CD4-positive, alpha-beta T cell (primary cell): Measurements from ENCODE around the gene STX11. TPM values are rescaled to one million over a fixed set of nuclear protein-coding genes. Genes with fewer than 3 reads are reported as not detected.

Experiments
- ATAC-seq: fragments of 200-7000 bp; cut with Tn5 transposase; one replicate; pipeline ENCODE4 v1.10.0; 2022; ENCODE audit warnings: mild to moderate bottlenecking; ENCODE audit not compliant: poor library complexity
- CTCF ChIA-PET: fragments of 350-600 bp; sonication (Branson Sonifier 250); formaldehyde crosslinking; loops from one replicate; lab custom pipeline; 2021; ENCODE audit warnings: antibody characterized with exemption, inconsistent platforms; lab: Charles Lee
- POLR2A ChIA-PET: fragments of 350-600 bp; sonication (Branson Sonifier 250); formaldehyde crosslinking; loops from one replicate; lab custom pipeline; 2021; ENCODE audit warnings: antibody characterized with exemption, inconsistent platforms; lab: Charles Lee
- DNase-seq, 14 experiments: peaks; one replicate each; pipeline ENCODE4 v3.0.0-alpha.2; 2013 to 2020; ENCODE audit warnings: mixed read lengths in 2 of 14
- H3K27ac ChIP-seq, 2 donors: one replicate each; pipeline versions ENCODE4 v1.5.1 to v1.7.0; 2013; ENCODE audit warnings: low read length in 2 of 2, low read depth in 1 of 2, mild to moderate bottlenecking in 1 of 2
- H3K27me3 ChIP-seq, 2 experiments: 1 replicate in 1 of 2; 2 replicates in 1 of 2; pipeline versions ENCODE4 v1.6.1 to v1.7.0; 2013; ENCODE audit warnings: low read length in 2 of 2, control low read depth in 1 of 2, mild to moderate bottlenecking in 1 of 2, moderate library complexity in 1 of 2; ENCODE audit not compliant: insufficient read depth in 2 of 2, control insufficient read depth in 1 of 2
- H3K36me3 ChIP-seq: one replicate; pipeline ENCODE4 v1.6.1; 2013; ENCODE audit warnings: low read length, control low read depth; ENCODE audit not compliant: insufficient read depth
- H3K4me1 ChIP-seq: one replicate; pipeline ENCODE4 v1.6.1; 2013; ENCODE audit warnings: low read length, control low read depth; ENCODE audit not compliant: insufficient read depth
- H3K4me3 ChIP-seq: one replicate; pipeline ENCODE4 v1.5.1; 2013; ENCODE audit warnings: mild to moderate bottlenecking, low read length, moderate library complexity
- H3K9me3 ChIP-seq, 2 experiments: 1 replicate in 1 of 2; 2 replicates in 1 of 2; pipeline versions ENCODE4 v1.6.1 to v1.7.0; 2013; ENCODE audit warnings: low read length in 2 of 2, mild to moderate bottlenecking in 2 of 2, control low read depth in 1 of 2, moderate library complexity in 1 of 2; ENCODE audit not compliant: control insufficient read depth in 1 of 2, insufficient read depth in 1 of 2
- H3K27ac Mint-ChIP-seq: one replicate; pipeline ENCODE4 v1.8.0; 2020; ENCODE audit warnings: mixed read lengths
- H3K27me3 Mint-ChIP-seq: one replicate; pipeline ENCODE4 v1.8.0; 2021; ENCODE audit warnings: mixed read lengths
- H3K36me3 Mint-ChIP-seq: one replicate; pipeline ENCODE4 v1.8.0; 2021; ENCODE audit warnings: low read depth, mixed read lengths
- H3K4me1 Mint-ChIP-seq: one replicate; pipeline ENCODE4 v1.8.0; 2021; ENCODE audit warnings: low read depth, mixed read lengths
- H3K4me3 Mint-ChIP-seq: one replicate; pipeline ENCODE4 v1.8.0; 2020; ENCODE audit warnings: mild to moderate bottlenecking, mixed read lengths
- H3K9me3 Mint-ChIP-seq: one replicate; pipeline ENCODE4 v1.8.0; 2020; ENCODE audit warnings: mixed read lengths
- intact Hi-C, 2 experiments: fragments of 100-400 bp; cut with DNase I in 1 of 2; cut with micrococcal nuclease in 1 of 2; formaldehyde crosslinking; loops; one replicate each; pipeline versions ENCODE4 v1.15.1 to v1.9.0; 2023 to 2025; cut with DNase I, micrococcal nuclease
- total RNA-seq, 174 experiments: library from RNA in 2 of 174; stranded (reverse) in 2 of 174; gene quantifications; one replicate each; pipeline ENCODE4 v1.2.3 and lab custom pipeline; 2021 to 2026
- TF ChIP-seq, protein P1 (sequence below): fragments of 200-600 bp; IDR thresholded peaks from one replicate; pipeline ENCODE4 v1.8.0; 2022; ENCODE audit warnings: antibody characterized with exemption, mild to moderate bottlenecking

Gene STX11
- total RNA-seq, 2 experiments from 2014 or later: 16.1 to 16.8 TPM

DNA sequence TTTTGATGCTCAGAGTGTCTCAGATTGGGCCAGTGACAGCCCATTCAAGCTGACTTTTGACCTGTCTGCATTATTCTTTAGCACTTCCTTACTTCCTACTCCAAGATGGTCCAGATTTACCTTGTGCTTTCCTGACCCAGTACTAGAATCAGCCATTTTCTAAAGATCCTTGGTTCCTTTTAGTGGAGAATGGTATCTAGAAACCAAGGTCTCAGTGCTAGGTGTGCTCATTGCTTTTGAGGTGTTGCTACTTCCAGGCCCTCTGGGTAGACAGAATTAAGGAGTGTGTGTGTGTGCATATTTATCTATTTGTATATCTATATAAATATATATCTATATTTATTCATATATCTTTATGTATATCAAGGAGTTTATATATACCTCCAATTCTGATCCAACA is 67.5 kb downstream of the STX11 start:
- peaks cover 26% of the 10 kb centered on the region for H3K4me1 ChIP-seq
- ATAC-seq (no peak), DNase-seq (peak in 1 of 14 experiments; percentile 6)
- Mint-ChIP-seq H3K9me3 (peaks cover 2% of the 10 kb centered on the region), H3K4me3 (peak overlapping the region; percentile 98), H3K27me3 (peaks cover 18% of the 10 kb centered on the region), H3K36me3 (peaks cover 22% of the 10 kb centered on the region), H3K4me1 (peaks cover 45% of the 10 kb centered on the region), H3K27ac (peak overlapping the region; percentile 100)
- H3K27ac ChIP-seq: no peak overlapping the region
- TF ChIP-seq, protein P1, sequence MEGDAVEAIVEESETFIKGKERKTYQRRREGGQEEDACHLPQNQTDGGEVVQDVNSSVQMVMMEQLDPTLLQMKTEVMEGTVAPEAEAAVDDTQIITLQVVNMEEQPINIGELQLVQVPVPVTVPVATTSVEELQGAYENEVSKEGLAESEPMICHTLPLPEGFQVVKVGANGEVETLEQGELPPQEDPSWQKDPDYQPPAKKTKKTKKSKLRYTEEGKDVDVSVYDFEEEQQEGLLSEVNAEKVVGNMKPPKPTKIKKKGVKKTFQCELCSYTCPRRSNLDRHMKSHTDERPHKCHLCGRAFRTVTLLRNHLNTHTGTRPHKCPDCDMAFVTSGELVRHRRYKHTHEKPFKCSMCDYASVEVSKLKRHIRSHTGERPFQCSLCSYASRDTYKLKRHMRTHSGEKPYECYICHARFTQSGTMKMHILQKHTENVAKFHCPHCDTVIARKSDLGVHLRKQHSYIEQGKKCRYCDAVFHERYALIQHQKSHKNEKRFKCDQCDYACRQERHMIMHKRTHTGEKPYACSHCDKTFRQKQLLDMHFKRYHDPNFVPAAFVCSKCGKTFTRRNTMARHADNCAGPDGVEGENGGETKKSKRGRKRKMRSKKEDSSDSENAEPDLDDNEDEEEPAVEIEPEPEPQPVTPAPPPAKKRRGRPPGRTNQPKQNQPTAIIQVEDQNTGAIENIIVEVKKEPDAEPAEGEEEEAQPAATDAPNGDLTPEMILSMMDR: no peak
- CTCF ChIA-PET: interaction anchor here (1.1 to 1.8 kb wide), 1 partner anchor 113 kb away, joined by 4 to 6 read pairs; no protein-coding TSS in a partner anchor
- H3K27me3 ChIP-seq: no peaks in the 10 kb centered on the region
- H3K36me3 ChIP-seq: no peaks in the 10 kb centered on the region
- peaks cover 0 to 5% of the 10 kb centered on the region in 2 experiments for H3K9me3 ChIP-seq
- intact Hi-C loops: loop anchor here (1.0 to 10.0 kb wide), 11 partner anchors 67 to 763 kb away; partner anchors contain the start of genes LTV1 (in 2 of the 2), ADAT2 (in 1 of the 2), PEX3 (in 1 of the 2) and STX11 (in 1 of the 2)
- POLR2A ChIA-PET: interaction anchor here (0.6 to 2.1 kb wide), 2 partner anchors 67 to 157 kb away, joined by 3 to 10 read pairs; partner anchors contain the start of gene STX11
- no peak overlapping the region for H3K4me3 ChIP-seq

DNA sequence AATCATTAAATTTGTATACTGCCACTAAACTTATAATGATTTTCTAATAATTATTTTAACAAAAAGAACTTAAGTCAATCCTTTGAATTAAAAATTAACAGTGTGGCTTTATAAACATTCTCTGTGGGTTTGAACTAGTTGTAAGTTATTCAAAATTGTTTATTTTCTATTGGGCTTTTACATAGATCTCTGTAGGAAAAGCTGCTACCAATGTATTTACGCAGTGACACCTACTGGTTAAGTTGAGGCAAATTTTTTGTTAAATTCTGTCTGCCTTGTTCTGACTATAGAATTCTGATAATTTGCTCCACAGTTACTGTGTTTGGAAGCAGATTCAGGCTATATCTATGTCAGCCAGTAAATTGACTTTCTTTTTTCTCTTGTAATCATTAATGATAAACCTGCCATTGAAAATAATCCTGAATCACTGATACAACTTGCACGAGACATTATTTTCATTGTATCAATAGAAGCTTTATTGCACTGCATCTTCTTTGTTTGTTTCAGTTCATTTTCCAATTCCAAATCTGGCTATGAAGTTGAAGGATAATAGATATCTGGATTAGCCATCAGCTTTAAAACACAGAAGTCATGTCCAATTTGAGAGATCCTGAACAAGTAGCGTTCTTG is 68.9 kb downstream of the STX11 start:
- Mint-ChIP-seq H3K27ac (peak overlapping the region; percentile 100), H3K9me3 (peaks cover 2% of the 10 kb centered on the region), H3K36me3 (peaks cover 22% of the 10 kb centered on the region), H3K27me3 (peaks cover 18% of the 10 kb centered on the region), H3K4me3 (peak overlapping the region; percentile 50), H3K4me1 (peaks cover 45% of the 10 kb centered on the region)
- DNase-seq (peak in 3 of 14 experiments; percentile 67 to 72 (median 70)), ATAC-seq (no peak)
- intact Hi-C loops: loop anchor here (1.0 to 10.0 kb wide), 9 partner anchors 114 to 764 kb away; partner anchors contain the start of genes LTV1 (in 2 of the 2), ADAT2 (in 1 of the 2) and PEX3 (in 1 of the 2)
- Histone ChIP-seq H3K27me3 (no peaks in the 10 kb centered on the region), H3K4me3 (no peak overlapping the region), H3K4me1 (peaks cover 26% of the 10 kb centered on the region), H3K36me3 (no peaks in the 10 kb centered on the region), H3K27ac (no peak overlapping the region), H3K9me3 (no peaks in the 10 kb centered on the region)
- ChIA-PET POLR2A (interaction anchor here (0.6 to 2.1 kb wide), 4 partner anchors 68 to 279 kb away, joined by 3 to 10 read pairs (median 4); partner anchors contain the start of gene STX11), CTCF (interaction anchor here (0.9 to 1.6 kb wide), 9 partner anchors 68 to 279 kb away, joined by 3 to 7 read pairs (median 4); partner anchors contain the start of gene STX11)
- TF ChIP-seq, protein P1: peak; percentile 71

DNA sequence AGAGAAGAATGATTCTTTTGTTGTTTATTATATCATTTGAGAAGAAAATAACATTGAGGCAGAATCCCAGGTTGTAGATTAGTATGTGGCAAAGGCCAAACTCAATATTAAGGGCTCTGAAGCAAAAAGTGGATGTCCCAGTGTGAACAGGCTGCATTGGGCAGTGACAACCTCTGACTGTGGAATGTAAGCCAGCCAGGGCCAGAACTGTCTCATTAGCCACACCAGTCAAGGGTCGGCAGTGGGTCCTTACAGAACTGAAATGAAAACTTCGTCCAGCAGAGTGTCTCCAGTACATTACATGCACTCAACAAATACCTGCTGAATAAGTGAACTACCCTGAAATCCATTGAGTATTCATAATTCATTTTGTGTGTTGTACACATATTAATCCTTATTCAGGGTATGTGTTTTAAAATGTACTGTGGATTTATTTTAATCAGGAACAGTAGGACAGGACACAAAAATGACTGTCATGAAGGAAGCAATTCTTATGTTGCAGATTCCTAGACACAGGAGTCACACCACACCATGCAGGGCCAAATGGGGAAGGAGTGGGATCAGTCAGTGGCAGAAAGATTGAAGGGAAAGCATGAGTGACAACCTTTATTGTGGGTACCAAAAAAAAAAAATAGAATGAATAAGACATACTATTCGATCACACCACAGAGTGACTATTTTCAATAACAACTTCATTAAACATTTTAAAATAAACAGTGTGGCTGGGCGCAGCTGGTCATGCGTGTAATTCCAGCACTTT is 69.9 kb downstream of the STX11 start:
- no peak for ATAC-seq
- no peaks in the 10 kb centered on the region for H3K36me3 ChIP-seq
- no peaks in the 10 kb centered on the region for H3K9me3 ChIP-seq
- DNase-seq: no peak
- H3K4me3 Mint-ChIP-seq: no peak overlapping the region
- H3K27ac ChIP-seq: no peak overlapping the region
- intact Hi-C loops: loop anchor here in 1 of 2 experiments (5.0 kb wide), 2 partner anchors 257 to 278 kb away; no protein-coding TSS in a partner anchor
- peaks cover 20% of the 10 kb centered on the region for H3K4me1 ChIP-seq
- ChIA-PET CTCF (interaction anchor here (1.5 to 2.1 kb wide), 2 partner anchors 115 to 262 kb away, joined by 3 to 4 read pairs; no protein-coding TSS in a partner anchor), POLR2A (no interaction called here)
- peaks cover 41% of the 10 kb centered on the region for H3K4me1 Mint-ChIP-seq
- peaks cover 22% of the 10 kb centered on the region for H3K36me3 Mint-ChIP-seq
- TF ChIP-seq, protein P1: no peak
- H3K27ac Mint-ChIP-seq: no peak overlapping the region
- peaks cover 18% of the 10 kb centered on the region for H3K27me3 Mint-ChIP-seq
- H3K9me3 Mint-ChIP-seq: peaks cover 2% of the 10 kb centered on the region
- H3K27me3 ChIP-seq: no peaks in the 10 kb centered on the region
- no peak overlapping the region for H3K4me3 ChIP-seq
